Measurements from ENCODE around the gene DNAAF5. TPM values are rescaled to one million over a fixed set of nuclear protein-coding genes. Genes with fewer than 3 reads are reported as not detected.

DNAAF5 gene
- total and polyA plus RNA-seq, 2 of the 13 experiments (the other 11 are each of a cell fraction or from before 2014, with no cell fraction given), result 11.9 to 21.5 TPM

DNA sequence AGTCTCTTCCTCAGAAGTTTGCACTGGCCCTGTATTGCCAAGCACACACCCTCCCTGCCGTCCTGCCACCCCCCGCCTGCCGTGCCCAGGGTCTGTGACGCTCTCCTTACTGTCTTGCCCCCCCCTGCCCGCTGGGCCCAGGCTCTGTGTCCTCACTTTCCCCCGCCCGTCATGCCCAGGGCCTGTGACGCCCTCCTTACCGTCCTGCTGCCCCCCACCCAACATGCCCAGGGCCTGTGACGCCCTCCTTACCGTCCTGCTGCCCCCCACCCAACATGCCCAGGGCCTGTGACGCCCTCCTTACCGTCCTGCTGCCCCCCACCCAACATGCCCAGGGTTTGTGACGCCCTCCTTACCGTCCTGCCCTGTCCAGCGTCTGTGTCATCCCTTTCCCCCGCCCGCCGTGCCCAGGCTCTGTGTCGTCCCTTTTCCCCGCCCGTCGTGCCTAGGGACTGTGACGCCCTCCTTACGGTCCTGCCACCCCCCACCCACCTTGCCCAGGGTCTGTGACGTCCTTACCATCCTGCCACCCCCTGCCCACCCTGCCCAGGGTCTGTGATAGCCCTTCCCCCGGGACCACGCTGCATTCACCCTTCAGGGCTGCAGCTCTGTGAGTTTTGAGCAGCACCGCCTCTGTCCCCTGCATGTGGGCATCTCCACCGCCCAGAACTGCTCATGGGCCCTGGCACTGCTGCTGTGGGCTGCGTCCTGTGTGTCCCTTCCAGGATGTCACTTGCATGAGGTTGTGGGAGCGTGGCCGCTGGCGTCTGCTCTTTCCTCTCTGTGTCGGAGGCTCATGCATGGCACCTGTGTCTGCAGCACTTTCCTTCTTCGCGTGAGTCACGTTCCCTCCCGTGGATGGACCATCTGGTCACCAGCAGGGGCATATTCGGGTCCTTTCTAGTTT is 19.9 kb downstream of the DNAAF5 start:
- Histone ChIP-seq H3K79me2 (ENCODE audit: insufficient read depth, low read length) (peaks cover 4% of the 10 kb centered on the region), H3K36me3 (replicated peaks in 1 of 2; ENCODE audit: control insufficient read depth in 1 of 2, insufficient read depth in 2 of 2, low read length in 2 of 2) (peaks cover 12 to 42% of the 10 kb centered on the region in 2 experiments; a peak in 4 of 5 replicates), H2AFZ (ENCODE audit: low read length) (no peak overlapping the region), H4K20me1 (ENCODE audit: insufficient read depth, low read length) (0 out of 2 replicates have a peak, but pooled peaks cover 3% of the 10 kb centered on the region), H3K9me3 (ENCODE audit: low read length) (no peaks in the 10 kb centered on the region), H3K9ac (ENCODE audit: insufficient read depth, low read depth, low read length) (no peak overlapping the region), H3K4me2 (ENCODE audit: low read depth, low read length) (no peak overlapping the region), H3K27ac (ENCODE audit: extremely low read length, insufficient read depth, low read length) (no peak overlapping the region), H3K4me1 (ENCODE audit: insufficient read depth, low read length) (no peaks in the 10 kb centered on the region), H3K27me3 (ENCODE audit: control insufficient read depth in 1 of 2, insufficient read depth in 2 of 2, low read length in 2 of 2) (no peaks in the 10 kb centered on the region), H3K4me3 (replicated peaks in 1 of 3; ENCODE audit: insufficient read depth in 1 of 3, low read depth in 2 of 3, low read length in 3 of 3) (no peak overlapping the region)
- ATAC-seq, result no peak
- ChIA-PET POLR2A (no interaction called here), CTCF (ENCODE audit: low intra/inter-chr PET ratio, low total read pairs) (no interaction called here)
- no peak for FAIRE-seq
- in situ Hi-C loops (cut with HindIII; ENCODE audit: extremely low pct_ligation_motif_present, low pct_unique_long_range_greater_than_20kb) (no loop called here), intact Hi-C loops (cut with micrococcal nuclease; ENCODE audit: unreplicated experiment) (no loop called here)
- WGBS (ENCODE audit: low lambda C conversion rate), result 97% methylated on average over 40 of the region's 40 CpGs
- TF ChIP-seq AFF4 (CRISPR knock-in tag; IDR thresholded peaks at IDR 0.05), result no peak
- peak; percentile 21 for TF ChIP-seq AGO2 (optimal IDR thresholded peaks at IDR 0.05; ENCODE audit: low read depth, low read length)
- no peak for DNase-seq (ENCODE audit: low spot score)
- BruUV-seq (replicated peaks), result no TSS peak

GRCh38 chr7:747186-747585 is 20.7 kb downstream of the DNAAF5 start:
- Histone ChIP-seq H3K27me3 (ENCODE audit: control insufficient read depth in 1 of 2, insufficient read depth in 2 of 2, low read length in 2 of 2) (no peaks in the 10 kb centered on the region), H3K27ac (ENCODE audit: extremely low read length, insufficient read depth, low read length) (no peak overlapping the region), H3K36me3 (replicated peaks in 1 of 2; ENCODE audit: control insufficient read depth in 1 of 2, insufficient read depth in 2 of 2, low read length in 2 of 2) (peaks cover 12 to 41% of the 10 kb centered on the region in 2 experiments; a peak in 4 of 5 replicates), H2AFZ (ENCODE audit: low read length) (no peak overlapping the region), H4K20me1 (ENCODE audit: insufficient read depth, low read length) (0 out of 2 replicates have a peak, but pooled peaks cover 3% of the 10 kb centered on the region), H3K4me1 (ENCODE audit: insufficient read depth, low read length) (no peaks in the 10 kb centered on the region), H3K9ac (ENCODE audit: insufficient read depth, low read depth, low read length) (no peak overlapping the region), H3K79me2 (ENCODE audit: insufficient read depth, low read length) (peaks cover 4% of the 10 kb centered on the region), H3K4me2 (ENCODE audit: low read depth, low read length) (no peak overlapping the region), H3K9me3 (ENCODE audit: low read length) (no peaks in the 10 kb centered on the region), H3K4me3 (replicated peaks in 1 of 3; ENCODE audit: insufficient read depth in 1 of 3, low read depth in 2 of 3, low read length in 3 of 3) (no peak overlapping the region)
- no TSS peak for BruUV-seq (replicated peaks)
- 91% methylated on average over 11 of the region's 12 CpGs for WGBS (ENCODE audit: low lambda C conversion rate)
- POLR2A ChIA-PET, result no interaction called here
- FAIRE-seq (no peak), DNase-seq (ENCODE audit: low spot score) (no peak), ATAC-seq (no peak)
- CTCF ChIA-PET (ENCODE audit: low intra/inter-chr PET ratio, low total read pairs), result no interaction called here
- intact Hi-C loops (cut with micrococcal nuclease; ENCODE audit: unreplicated experiment), result no loop called here
- in situ Hi-C loops (cut with HindIII; ENCODE audit: extremely low pct_ligation_motif_present, low pct_unique_long_range_greater_than_20kb), result no loop called here
- TF ChIP-seq NAIF1 (CRISPR knock-in tag; IDR thresholded peaks at IDR 0.05; ENCODE audit: borderline replicate concordance), result no peak
- no peak for TF ChIP-seq POGK (CRISPR knock-in tag; conservative IDR thresholded peaks at IDR 0.05)
- TF ChIP-seq, protein P1, sequence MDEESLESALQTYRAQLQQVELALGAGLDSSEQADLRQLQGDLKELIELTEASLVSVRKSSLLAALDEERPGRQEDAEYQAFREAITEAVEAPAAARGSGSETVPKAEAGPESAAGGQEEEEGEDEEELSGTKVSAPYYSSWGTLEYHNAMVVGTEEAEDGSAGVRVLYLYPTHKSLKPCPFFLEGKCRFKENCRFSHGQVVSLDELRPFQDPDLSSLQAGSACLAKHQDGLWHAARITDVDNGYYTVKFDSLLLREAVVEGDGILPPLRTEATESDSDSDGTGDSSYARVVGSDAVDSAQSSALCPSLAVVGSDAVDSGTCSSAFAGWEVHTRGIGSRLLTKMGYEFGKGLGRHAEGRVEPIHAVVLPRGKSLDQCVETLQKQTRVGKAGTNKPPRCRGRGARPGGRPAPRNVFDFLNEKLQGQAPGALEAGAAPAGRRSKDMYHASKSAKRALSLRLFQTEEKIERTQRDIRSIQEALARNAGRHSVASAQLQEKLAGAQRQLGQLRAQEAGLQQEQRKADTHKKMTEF (CRISPR knock-in tag; IDR thresholded peaks at IDR 0.05), result no peak
- no peak for TF ChIP-seq ZNF788 (CRISPR knock-in tag; IDR thresholded peaks at IDR 0.05; ENCODE audit: borderline replicate concordance)
- TF ChIP-seq NFKB2 (CRISPR knock-in tag; IDR thresholded peaks at IDR 0.05; ENCODE audit: borderline replicate concordance), result no peak

Data from HepG2 (cell line).